GM10248 (cell line): ENCODE results near the gene DPY30.

Source experiments
- CTCF ChIA-PET: fragments of 300-600 bp; sonication (Branson Sonifier 250); formaldehyde crosslinking; extraction: SDS; loops from one replicate; lab custom pipeline; 2021; ENCODE audit warnings: antibody characterized with exemption; lab: Yijun Ruan, JAX
- POLR2A ChIA-PET: fragments of 350-650 bp; sonication (Branson Sonifier 250); formaldehyde crosslinking; extraction: SDS; loops from one replicate; lab custom pipeline; 2020; ENCODE audit warnings: antibody characterized with exemption; lab: Yijun Ruan, JAX
- DNase-seq: peaks from one replicate; pipeline ENCODE4 v3.0.0; 2012; ENCODE audit errors: extremely low spot score
- CTCF ChIP-seq: IDR thresholded peaks from 2 replicates; pipeline ENCODE4 v1.5.1; 2012; ENCODE audit warnings: mild to moderate bottlenecking, low read depth; ENCODE audit errors: extremely low read depth, missing control alignments, control extremely low read depth

Gene DPY30

GRCh38 chr2:32039447-32040219 lies at the start of gene DPY30:
Gene DPY30, minus strand, starts transcription at chr2:32039805. Its CDS starts 349 bp downstream, at chr2:32039456.
- DNase-seq = peak; percentile 92
- ChIA-PET CTCF (interaction anchor here (0.6 to 1.5 kb wide), 8 partner anchors 12 to 270 kb away, joined by 3 to 5 read pairs (median 3); no protein-coding TSS in a partner anchor), POLR2A (interaction anchor here (0.9 to 2.1 kb wide), 5 partner anchors 8 to 126 kb away, joined by 3 to 8 read pairs (median 3); partner anchors contain the start of genes SLC30A6 and SPAST)
- TF ChIP-seq CTCF = no peak

GRCh38 chr2:32074134-32074506 lies 34.5 kb upstream of the DPY30 start:
- ChIA-PET CTCF (no interaction called here), POLR2A (no interaction called here)
- TF ChIP-seq CTCF = no peak
- no peak for DNase-seq

GRCh38 chr2:32067549-32067948 lies 27.9 kb upstream of the DPY30 start:
- no peak for TF ChIP-seq CTCF
- DNase-seq = no peak
- ChIA-PET POLR2A (no interaction called here), CTCF (interaction anchor here (0.6 kb wide), 2 partner anchors 18 to 21 kb away, joined by 3 read pairs; no protein-coding TSS in a partner anchor)

GRCh38 chr2:32064713-32065112 lies 25.1 kb upstream of the DPY30 start:
- DNase-seq = no peak
- ChIA-PET POLR2A (interaction anchor here (0.6 kb wide), 1 partner anchor 252 kb away, joined by 3 read pairs; no protein-coding TSS in a partner anchor), CTCF (interaction anchor here (1.2 to 2.0 kb wide), 2 partner anchors 33 to 178 kb away, joined by 3 to 6 read pairs; no protein-coding TSS in a partner anchor)
- TF ChIP-seq CTCF = no peak

GRCh38 chr2:32064021-32064601 lies 24.5 kb upstream of the DPY30 start:
- TF ChIP-seq CTCF = no peak
- CTCF ChIA-PET = interaction anchor here (0.8 to 2.2 kb wide), 6 partner anchors 22 to 177 kb away, joined by 3 to 8 read pairs (median 4); no protein-coding TSS in a partner anchor
- POLR2A ChIA-PET = interaction anchor here (0.6 to 1.4 kb wide), 4 partner anchors 13 to 253 kb away, joined by 3 to 8 read pairs (median 5); partner anchors contain the start of genes DPY30 and SLC30A6
- peak; percentile 41 for DNase-seq
